Glutamatergic neuron (in vitro differentiated cells): ENCODE results near the gene GATD1. TPM values are rescaled to one million over a fixed set of nuclear protein-coding genes. Genes with fewer than 3 reads are reported as not detected.

Experiments
- DNase-seq: peaks from one replicate; pipeline ENCODE4 v3.0.0; 2022
- H3K27ac Mint-ChIP-seq: one replicate; pipeline ENCODE4 v1.8.0; 2020; ENCODE audit warnings: mild to moderate bottlenecking, mixed read lengths, inconsistent platforms; ENCODE audit not compliant: unreplicated experiment
- H3K27me3 Mint-ChIP-seq: one replicate; pipeline ENCODE4 v1.8.0; 2020; ENCODE audit warnings: mild to moderate bottlenecking, moderate library complexity, mixed read lengths, inconsistent platforms; ENCODE audit not compliant: unreplicated experiment
- H3K36me3 Mint-ChIP-seq: one replicate; pipeline ENCODE4 v1.8.0; 2020; ENCODE audit warnings: mild to moderate bottlenecking, mixed read lengths, inconsistent platforms; ENCODE audit not compliant: unreplicated experiment
- H3K4me1 Mint-ChIP-seq: one replicate; pipeline ENCODE4 v1.8.0; 2020; ENCODE audit warnings: mild to moderate bottlenecking, low read depth, mixed read lengths, inconsistent platforms; ENCODE audit not compliant: unreplicated experiment
- H3K4me3 Mint-ChIP-seq: one replicate; pipeline ENCODE4 v1.8.0; 2020; ENCODE audit warnings: mild to moderate bottlenecking, mixed read lengths, inconsistent platforms; ENCODE audit not compliant: unreplicated experiment
- H3K9me3 Mint-ChIP-seq: one replicate; pipeline ENCODE4 v1.8.0; 2020; ENCODE audit warnings: mild to moderate bottlenecking, moderate library complexity, mixed read lengths, inconsistent platforms; ENCODE audit not compliant: unreplicated experiment
- CTCF ChIP-seq: fragments of 200-600 bp; sonication (generic); IDR thresholded peaks from one replicate; pipeline ENCODE4 v1.5.0; 2021; ENCODE audit not compliant: partially characterized antibody, unreplicated experiment
- total RNA-seq: library from RNA; stranded (reverse); fragmentation: NEBNext Ultra II Directional; extraction: Animal tissue kit (Norgen Biotek cat#: 25700); gene quantifications from one replicate; pipeline ENCODE4 v1.2.1, GENCODE V29; 2021; ENCODE audit not compliant: unreplicated experiment

GATD1 gene
- total RNA-seq, 1 donor from 2014 or later, result 67.5 TPM

GRCh38 chr11:798093-798713 is 20.9 kb upstream of the GATD1 start, which contains the start of gene SLC25A22:
TSS of gene SLC25A22 (minus strand) at chr11:798281. CDS start at chr11:795006, 3,275 bp downstream.
- peak; percentile 93 for DNase-seq
- peak within 1 kb of the TSS; percentile 88 for H3K4me3 Mint-ChIP-seq
- peaks cover 5% of the 10 kb centered on the region for H3K9me3 Mint-ChIP-seq
- peaks cover 8% of the 10 kb centered on the region for H3K4me1 Mint-ChIP-seq
- H3K27me3 Mint-ChIP-seq, result peaks cover 7% of the 10 kb centered on the region
- no peaks in the 10 kb centered on the region for H3K36me3 Mint-ChIP-seq
- peak within 1 kb of the TSS; percentile 96 for H3K27ac Mint-ChIP-seq
- TF ChIP-seq CTCF, result peak; percentile 91

DNA sequence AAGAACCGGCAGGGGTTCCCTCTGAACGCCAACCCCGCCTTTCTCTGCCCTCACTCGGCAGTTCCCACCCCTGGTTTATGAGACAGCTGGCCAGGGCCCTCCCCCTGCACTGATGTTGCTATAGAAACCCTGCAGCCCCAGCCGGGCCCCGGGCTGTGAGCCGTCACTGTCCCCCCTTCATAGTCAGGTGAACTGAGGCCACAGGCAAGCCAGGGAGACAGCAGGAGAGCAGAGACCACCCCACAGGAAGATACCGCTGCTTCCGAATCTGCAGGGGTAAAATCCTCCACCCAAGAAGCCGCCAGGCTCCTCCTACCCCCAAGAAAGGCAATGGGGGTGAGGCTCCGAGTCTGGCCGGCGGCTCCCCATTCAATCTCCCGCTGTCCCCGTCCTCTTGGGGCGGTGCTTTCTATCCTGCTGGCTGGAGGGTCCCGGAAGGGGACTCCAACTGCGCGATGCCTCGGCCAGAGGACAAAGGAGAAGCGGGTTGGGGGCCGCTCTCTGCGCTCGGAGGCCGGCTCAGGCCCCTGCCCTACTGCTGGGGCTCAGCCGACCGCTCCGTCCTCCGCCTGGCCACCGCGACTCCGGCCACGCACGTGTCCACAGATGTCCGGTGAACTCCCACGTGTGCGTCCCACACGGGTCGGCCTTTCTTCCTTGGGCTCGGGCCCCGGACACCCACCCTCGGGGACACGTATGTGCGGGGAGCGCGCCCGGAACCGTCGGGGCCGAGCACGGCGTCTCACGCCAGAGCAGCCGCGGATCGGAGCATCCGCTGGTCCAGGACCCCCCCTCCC is 20.2 kb upstream of the GATD1 start:
- no peak for TF ChIP-seq CTCF
- Mint-ChIP-seq H3K4me3 (peak overlapping the region; percentile 88), H3K4me1 (peaks cover 8% of the 10 kb centered on the region), H3K36me3 (no peaks in the 10 kb centered on the region), H3K9me3 (peaks cover 5% of the 10 kb centered on the region), H3K27ac (peak overlapping the region; percentile 96), H3K27me3 (peaks cover 7% of the 10 kb centered on the region)
- DNase-seq, result peak; percentile 84

DNA sequence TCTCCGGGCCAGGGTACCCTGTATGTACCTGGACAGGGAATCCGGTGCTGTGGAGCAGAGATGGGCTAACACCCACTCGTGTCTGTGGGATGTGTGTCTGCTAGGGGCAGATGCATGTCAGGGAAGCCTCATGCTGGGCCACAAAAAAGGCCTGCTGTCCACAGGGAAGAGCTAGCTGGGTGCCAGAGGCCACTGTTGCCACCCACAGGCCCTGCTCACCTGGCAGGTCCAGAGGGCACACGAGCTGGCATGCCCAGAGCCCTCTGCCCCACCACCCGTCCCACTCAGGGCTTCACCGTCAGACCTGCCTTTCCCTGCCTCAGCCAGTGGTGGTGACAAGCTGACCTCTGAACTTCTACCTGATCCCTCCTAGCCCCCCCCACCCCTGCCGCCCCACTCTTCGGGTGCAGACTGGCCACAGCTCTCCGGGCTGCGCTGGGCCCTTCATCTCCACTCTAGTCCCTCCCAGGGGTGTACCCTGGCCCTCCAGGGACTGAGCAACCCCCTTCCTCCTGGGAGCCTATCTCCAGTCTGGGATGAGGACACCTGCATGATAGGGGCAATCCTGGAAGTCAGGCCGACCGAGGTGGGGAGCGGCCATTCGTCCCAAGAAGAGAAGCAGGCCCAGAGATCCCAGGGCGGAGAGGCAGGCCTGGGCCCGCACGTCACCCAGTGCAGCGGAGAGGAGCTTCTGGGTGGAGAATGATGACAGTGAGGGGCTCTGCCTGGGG is 19.4 kb upstream of the GATD1 start:
- H3K4me1 Mint-ChIP-seq, result peaks cover 8% of the 10 kb centered on the region
- peaks cover 5% of the 10 kb centered on the region for H3K9me3 Mint-ChIP-seq
- peaks cover 7% of the 10 kb centered on the region for H3K27me3 Mint-ChIP-seq
- peak overlapping the region; percentile 88 for H3K4me3 Mint-ChIP-seq
- no peak for TF ChIP-seq CTCF
- H3K27ac Mint-ChIP-seq, result peak overlapping the region; percentile 96
- DNase-seq, result no peak
- no peaks in the 10 kb centered on the region for H3K36me3 Mint-ChIP-seq

- Mint-ChIP-seq H3K4me3 (peak overlapping the region; percentile 88), H3K27ac (peak overlapping the region; percentile 96), H3K36me3 (no peaks in the 10 kb centered on the region), H3K9me3 (peaks cover 7% of the 10 kb centered on the region), H3K4me1 (peaks cover 8% of the 10 kb centered on the region), H3K27me3 (peaks cover 7% of the 10 kb centered on the region)
- no peak for TF ChIP-seq CTCF
- peak; percentile 78 for DNase-seq
Observed at GRCh38 chr11:795634-796564, 18.6 kb upstream of the GATD1 start.
